HG03064 (cell line): Measurements from ENCODE around the gene SMAD6.
"Not testable (repeated sequence)": the region's sequence is repeated elsewhere in the genome, so short reads cannot be mapped to it uniquely, and the experiment has no call there.

ENCODE experiments used
- ATAC-seq: cut with Tn5 transposase; IDR thresholded peaks from one replicate; pipeline ENCODE4 v1.9.1; 2021; ENCODE audit warnings: low read depth; ENCODE audit not compliant: unreplicated experiment

Gene SMAD6

GRCh38 chr15:66674756-66675155, 27.3 kb upstream of the SMAD6 start:
- ATAC-seq, result no peak

GRCh38 chr15:66675446-66675845, 26.6 kb upstream of the SMAD6 start:
- no peak for ATAC-seq

- ATAC-seq, result no peak
Observed at GRCh38 chr15:66677336-66677735, 24.7 kb upstream of the SMAD6 start.

- ATAC-seq, result no peak
Observed at GRCh38 chr15:66679061-66679656, 22.9 kb upstream of the SMAD6 start.

GRCh38 chr15:66679657-66680108, 22.4 kb upstream of the SMAD6 start:
- no peak for ATAC-seq

GRCh38 chr15:66680502-66680901, 21.5 kb upstream of the SMAD6 start:
- ATAC-seq, result no peak

- no peak for ATAC-seq
Observed at GRCh38 chr15:66681395-66681794, 20.6 kb upstream of the SMAD6 start.

- ATAC-seq, result no peak
Observed at GRCh38 chr15:66682246-66682645, 19.8 kb upstream of the SMAD6 start.

GRCh38 chr15:66682865-66683264, 19.2 kb upstream of the SMAD6 start:
- ATAC-seq, result no peak

- ATAC-seq, result no peak
Observed at GRCh38 chr15:66684136-66684681, 17.8 kb upstream of the SMAD6 start.

GRCh38 chr15:66685638-66686150, 16.3 kb upstream of the SMAD6 start:
- ATAC-seq, result no peak

GRCh38 chr15:66690912-66691311, 11.1 kb upstream of the SMAD6 start:
- ATAC-seq, result not testable (repeated sequence)

- ATAC-seq, result no peak
Observed at GRCh38 chr15:66691727-66692126, 10.3 kb upstream of the SMAD6 start.

- ATAC-seq, result no peak
Observed at GRCh38 chr15:66692391-66692790, 9.6 kb upstream of the SMAD6 start.

GRCh38 chr15:66692808-66693596, 9.0 kb upstream of the SMAD6 start:
- no peak for ATAC-seq

- ATAC-seq, result no peak
Observed at GRCh38 chr15:66696770-66697169, 5.3 kb upstream of the SMAD6 start.

GRCh38 chr15:66698318-66698961, 3.6 kb upstream of the SMAD6 start:
- no peak for ATAC-seq

- ATAC-seq, result no peak
Observed at GRCh38 chr15:66698971-66699370, 3.1 kb upstream of the SMAD6 start.

GRCh38 chr15:66700412-66700801, 1.6 kb upstream of the SMAD6 start:
- ATAC-seq, result no peak

GRCh38 chr15:66700802-66701421, 1.1 kb upstream of the SMAD6 start:
- no peak for ATAC-seq
